Measurements from ENCODE around the gene C1orf216.
"Not testable (repeated sequence)": the region's sequence is repeated elsewhere in the genome, so short reads cannot be mapped to it uniquely, and the experiment has no call there.

The C1orf216 gene

GRCh38 chr1:35718492-35719336 lies at the start of gene C1orf216:
Gene C1orf216 (minus strand): TSS chr1:35718884. CDS start chr1:35716321, 2,563 bp downstream.
- DNase-seq (ENCODE audit: low read depth), result peak; percentile 49

- DNase-seq (ENCODE audit: low read depth), result no peak
These were observed 45.6 kb upstream of the C1orf216 start for GRCh38 chr1:35764283-35764682.

GRCh38 chr1:35763201-35763600 lies 44.5 kb upstream of the C1orf216 start:
- no peak for DNase-seq (ENCODE audit: low read depth)

- DNase-seq (ENCODE audit: low read depth), result no peak
These were observed 43.5 kb upstream of the C1orf216 start for GRCh38 chr1:35762141-35762540.

GRCh38 chr1:35756064-35756463 lies 37.4 kb upstream of the C1orf216 start:
- DNase-seq (ENCODE audit: low read depth), result no peak

- DNase-seq (ENCODE audit: low read depth), result no peak
These were observed 35.1 kb upstream of the C1orf216 start for GRCh38 chr1:35753626-35754260.

- DNase-seq (ENCODE audit: low read depth), result no peak
These were observed 29.6 kb upstream of the C1orf216 start for GRCh38 chr1:35748326-35748725.

GRCh38 chr1:35745124-35745730 lies 26.5 kb upstream of the C1orf216 start:
- DNase-seq (ENCODE audit: low read depth), result no peak

GRCh38 chr1:35737120-35737519 lies 18.4 kb upstream of the C1orf216 start:
- DNase-seq (ENCODE audit: low read depth), result no peak

- no peak for DNase-seq (ENCODE audit: low read depth)
These were observed 8.9 kb upstream of the C1orf216 start for GRCh38 chr1:35727434-35728040.

GRCh38 chr1:35726450-35727433 lies 8.1 kb upstream of the C1orf216 start:
- DNase-seq (ENCODE audit: low read depth), result no peak

GRCh38 chr1:35725596-35725995 lies 6.9 kb upstream of the C1orf216 start:
- no peak for DNase-seq (ENCODE audit: low read depth)

GRCh38 chr1:35717911-35718476 lies 690 bp downstream of the C1orf216 start:
- no peak for DNase-seq (ENCODE audit: low read depth)

GRCh38 chr1:35715568-35716002 lies 3.1 kb downstream of the C1orf216 start:
- DNase-seq (ENCODE audit: low read depth), result no peak

- DNase-seq (ENCODE audit: low read depth), result no peak
These were observed 3.6 kb downstream of the C1orf216 start for GRCh38 chr1:35714921-35715567.

- DNase-seq (ENCODE audit: low read depth), result not testable (repeated sequence)
These were observed 7.6 kb downstream of the C1orf216 start for GRCh38 chr1:35711098-35711497.

GRCh38 chr1:35708952-35709351 lies 9.7 kb downstream of the C1orf216 start:
- DNase-seq (ENCODE audit: low read depth), result no peak

- DNase-seq (ENCODE audit: low read depth), result no peak
These were observed 10.2 kb downstream of the C1orf216 start for GRCh38 chr1:35708441-35708921.

- DNase-seq (ENCODE audit: low read depth), result no peak
These were observed 10.9 kb downstream of the C1orf216 start for GRCh38 chr1:35707601-35708440.
